Measurements from ENCODE around the gene SLC17A9. TPM values are rescaled to one million over a fixed set of nuclear protein-coding genes. Genes with fewer than 3 reads are reported as not detected.

Gene SLC17A9
- total RNA-seq, 1 donor from 2014 or later = 12.4 TPM

- no peak for DNase-seq (ENCODE audit: low read depth)
- peak overlapping the region; percentile 89 for H3K4me3 Mint-ChIP-seq (ENCODE audit: unreplicated experiment)
Measured at GRCh38 chr20:62928246-62928939, 24.1 kb upstream of the SLC17A9 start.

GRCh38 chr20:62929051-62929538 is 23.4 kb upstream of the SLC17A9 start:
- Mint-ChIP-seq H3K36me3 (ENCODE audit: low read depth, unreplicated experiment) (peaks cover 9% of the 10 kb centered on the region), H3K27ac (ENCODE audit: unreplicated experiment) (peak overlapping the region; percentile 89), H3K27me3 (ENCODE audit: low read depth, unreplicated experiment) (no peaks in the 10 kb centered on the region), H3K4me3 (ENCODE audit: unreplicated experiment) (peak overlapping the region; percentile 89), H3K9me3 (ENCODE audit: unreplicated experiment) (no peaks in the 10 kb centered on the region), H3K4me1 (ENCODE audit: low read depth, unreplicated experiment) (peaks cover 28% of the 10 kb centered on the region)
- Histone ChIP-seq H2AFZ (ENCODE audit: low read depth, low read length) (no peak overlapping the region), H3K4me3 (ENCODE audit: insufficient read depth, low read depth, low read length) (peak overlapping the region; percentile 38), H3K27me3 (ENCODE audit: insufficient read depth, low read length) (no peaks in the 10 kb centered on the region), H3K79me2 (ENCODE audit: insufficient read depth, low read length) (peaks cover 98% of the 10 kb centered on the region), H3K4me1 (ENCODE audit: insufficient read depth, low read length) (peaks cover 32% of the 10 kb centered on the region), H3K9ac (ENCODE audit: low read length) (peak overlapping the region; percentile 59), H4K20me1 (ENCODE audit: insufficient read depth, low read length) (peaks cover 89% of the 10 kb centered on the region), H3K27ac (ENCODE audit: low read depth, low read length) (no peak overlapping the region), H3K9me3 (ENCODE audit: insufficient read depth, low read depth, low read length) (no peaks in the 10 kb centered on the region), H3K36me3 (ENCODE audit: insufficient read depth, low read length) (no peaks in the 10 kb centered on the region), H3K4me2 (ENCODE audit: low read length) (peak overlapping the region; percentile 79)
- no peak for FAIRE-seq
- no peak for DNase-seq (ENCODE audit: low read depth)
- TF ChIP-seq CTCF (IDR thresholded peaks at IDR 0.05; ENCODE audit: insufficient read depth, low read depth, low read length) (no peak), EZH2 (IDR thresholded peaks at IDR 0.05; ENCODE audit: insufficient read depth, low read length) (no peak)

More at GRCh38 chr20:62928246-62928939, 24.1 kb upstream of the SLC17A9 start:
- H4K20me1 ChIP-seq (ENCODE audit: insufficient read depth, low read length) = peaks cover 89% of the 10 kb centered on the region
- H3K4me3 ChIP-seq (ENCODE audit: insufficient read depth, low read depth, low read length) = no peak overlapping the region
- H2AFZ ChIP-seq (ENCODE audit: low read depth, low read length) = no peak overlapping the region
- peaks cover 98% of the 10 kb centered on the region for H3K79me2 ChIP-seq (ENCODE audit: insufficient read depth, low read length)
- Mint-ChIP-seq H3K9me3 (ENCODE audit: unreplicated experiment) (no peaks in the 10 kb centered on the region), H3K4me1 (ENCODE audit: low read depth, unreplicated experiment) (peaks cover 32% of the 10 kb centered on the region), H3K36me3 (ENCODE audit: low read depth, unreplicated experiment) (peaks cover 9% of the 10 kb centered on the region), H3K27ac (ENCODE audit: unreplicated experiment) (peak overlapping the region; percentile 89), H3K27me3 (ENCODE audit: low read depth, unreplicated experiment) (no peaks in the 10 kb centered on the region)
- no peaks in the 10 kb centered on the region for H3K27me3 ChIP-seq (ENCODE audit: insufficient read depth, low read length)
- H3K4me2 ChIP-seq (ENCODE audit: low read length) = peak overlapping the region; percentile 79
- H3K9ac ChIP-seq (ENCODE audit: low read length) = peak overlapping the region; percentile 59
- no peaks in the 10 kb centered on the region for H3K9me3 ChIP-seq (ENCODE audit: insufficient read depth, low read depth, low read length)
- H3K27ac ChIP-seq (ENCODE audit: low read depth, low read length) = no peak overlapping the region
- H3K4me1 ChIP-seq (ENCODE audit: insufficient read depth, low read length) = peaks cover 39% of the 10 kb centered on the region
- no peaks in the 10 kb centered on the region for H3K36me3 ChIP-seq (ENCODE audit: insufficient read depth, low read length)
- no peak for FAIRE-seq
- TF ChIP-seq CTCF (IDR thresholded peaks at IDR 0.05; ENCODE audit: insufficient read depth, low read depth, low read length) = no peak
- no peak for TF ChIP-seq EZH2 (IDR thresholded peaks at IDR 0.05; ENCODE audit: insufficient read depth, low read length)

- Histone ChIP-seq H2AFZ (ENCODE audit: low read depth, low read length) (no peak overlapping the region), H3K9ac (ENCODE audit: low read length) (no peak overlapping the region), H3K36me3 (ENCODE audit: insufficient read depth, low read length) (peaks cover 5% of the 10 kb centered on the region), H3K4me3 (ENCODE audit: insufficient read depth, low read depth, low read length) (no peak overlapping the region), H3K27me3 (ENCODE audit: insufficient read depth, low read length) (no peaks in the 10 kb centered on the region), H3K27ac (ENCODE audit: low read depth, low read length) (no peak overlapping the region), H3K4me1 (ENCODE audit: insufficient read depth, low read length) (peaks cover 19% of the 10 kb centered on the region), H3K4me2 (ENCODE audit: low read length) (no peak overlapping the region), H3K79me2 (ENCODE audit: insufficient read depth, low read length) (peaks cover 100% of the 10 kb centered on the region), H4K20me1 (ENCODE audit: insufficient read depth, low read length) (peaks cover 94% of the 10 kb centered on the region), H3K9me3 (ENCODE audit: insufficient read depth, low read depth, low read length) (no peaks in the 10 kb centered on the region)
- H3K36me3 Mint-ChIP-seq (ENCODE audit: low read depth, unreplicated experiment) = peaks cover 7% of the 10 kb centered on the region
- H3K27ac Mint-ChIP-seq (ENCODE audit: unreplicated experiment) = peak overlapping the region; percentile 27
- H3K4me3 Mint-ChIP-seq (ENCODE audit: unreplicated experiment) = no peak overlapping the region
- TF ChIP-seq EZH2 (IDR thresholded peaks at IDR 0.05; ENCODE audit: insufficient read depth, low read length) (no peak), CTCF (IDR thresholded peaks at IDR 0.05; ENCODE audit: insufficient read depth, low read depth, low read length) (no peak)
- H3K27me3 Mint-ChIP-seq (ENCODE audit: low read depth, unreplicated experiment) = no peaks in the 10 kb centered on the region
- FAIRE-seq = no peak
- H3K9me3 Mint-ChIP-seq (ENCODE audit: unreplicated experiment) = no peaks in the 10 kb centered on the region
- H3K4me1 Mint-ChIP-seq (ENCODE audit: low read depth, unreplicated experiment) = peaks cover 21% of the 10 kb centered on the region
- no peak for DNase-seq (ENCODE audit: low read depth)
Measured at GRCh38 chr20:62931464-62931863, 21.0 kb upstream of the SLC17A9 start.
